ENCODE data around the gene SLC35F5.
"Not testable (repeated sequence)": the region's sequence is repeated elsewhere in the genome, so short reads cannot be mapped to it uniquely, and the experiment has no call there.

Gene SLC35F5, protein sequence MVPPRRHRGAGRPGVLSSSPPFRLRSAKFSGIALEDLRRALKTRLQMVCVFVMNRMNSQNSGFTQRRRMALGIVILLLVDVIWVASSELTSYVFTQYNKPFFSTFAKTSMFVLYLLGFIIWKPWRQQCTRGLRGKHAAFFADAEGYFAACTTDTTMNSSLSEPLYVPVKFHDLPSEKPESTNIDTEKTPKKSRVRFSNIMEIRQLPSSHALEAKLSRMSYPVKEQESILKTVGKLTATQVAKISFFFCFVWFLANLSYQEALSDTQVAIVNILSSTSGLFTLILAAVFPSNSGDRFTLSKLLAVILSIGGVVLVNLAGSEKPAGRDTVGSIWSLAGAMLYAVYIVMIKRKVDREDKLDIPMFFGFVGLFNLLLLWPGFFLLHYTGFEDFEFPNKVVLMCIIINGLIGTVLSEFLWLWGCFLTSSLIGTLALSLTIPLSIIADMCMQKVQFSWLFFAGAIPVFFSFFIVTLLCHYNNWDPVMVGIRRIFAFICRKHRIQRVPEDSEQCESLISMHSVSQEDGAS

DNA sequence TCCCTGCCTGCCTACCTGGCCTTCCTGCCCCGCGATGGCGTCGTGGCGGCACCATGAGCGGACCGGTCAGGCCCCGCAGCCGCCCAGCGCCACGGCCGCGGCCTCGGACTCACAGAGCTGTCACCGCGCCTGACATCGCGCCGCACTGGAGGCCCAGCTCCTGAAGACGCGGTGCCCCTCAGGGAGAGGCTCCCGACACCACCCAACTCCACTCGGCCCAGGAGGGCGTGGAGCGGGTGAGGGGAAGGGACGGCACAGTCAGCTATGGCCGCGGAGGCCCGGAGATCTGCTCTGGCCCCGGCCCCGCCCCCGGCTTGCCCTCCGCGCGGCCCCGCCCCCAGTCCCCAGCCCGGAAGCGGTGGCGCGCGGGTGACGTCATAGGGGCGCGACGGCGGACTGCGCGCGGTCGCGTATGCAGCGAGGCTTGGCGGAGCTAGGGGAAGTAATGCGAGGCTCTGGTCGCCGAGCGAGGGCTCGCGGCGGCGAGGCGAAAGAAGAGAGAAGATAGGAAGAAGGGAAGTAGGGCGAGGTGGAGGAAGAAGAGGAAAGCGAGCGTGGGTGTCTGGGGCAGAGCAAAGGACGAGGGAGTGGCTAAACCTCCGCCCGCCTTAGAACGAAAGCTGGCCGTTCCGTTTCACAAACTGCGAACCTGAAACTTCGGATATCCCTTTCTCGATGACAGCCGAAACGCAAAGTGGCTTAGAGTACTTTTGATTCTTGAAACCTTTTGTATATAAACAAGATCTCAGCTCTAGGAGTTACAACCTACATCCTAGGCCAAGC, at the start of gene SLC35F5:
Gene SLC35F5, minus strand, starts transcription at position 288 of the 783 bp plus-strand sequence. Its CDS starts 233 bp downstream, at position 55.
- DNase-seq (ENCODE audit: low spot score): peak; percentile 95

DNA sequence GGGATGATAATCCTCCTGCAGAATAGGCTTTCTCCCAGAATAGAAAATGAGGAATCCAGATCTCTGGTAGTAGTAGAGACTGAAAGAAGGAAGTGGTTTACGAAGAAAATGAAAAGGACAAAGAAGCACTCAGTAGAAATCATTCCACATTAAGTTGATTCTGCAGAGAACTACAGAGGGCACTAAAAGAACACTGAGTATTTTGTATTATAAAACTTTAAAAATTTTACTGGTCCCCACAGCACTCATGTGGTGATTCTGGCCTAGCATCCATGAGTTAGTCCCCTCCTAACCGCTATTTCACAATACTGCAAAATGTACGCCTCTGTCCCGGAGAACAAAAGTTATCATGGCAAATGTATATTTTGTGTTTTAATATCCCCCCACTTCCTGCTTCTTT, 42.9 kb upstream of the SLC35F5 start:
- no peak for DNase-seq (ENCODE audit: low spot score)

DNA sequence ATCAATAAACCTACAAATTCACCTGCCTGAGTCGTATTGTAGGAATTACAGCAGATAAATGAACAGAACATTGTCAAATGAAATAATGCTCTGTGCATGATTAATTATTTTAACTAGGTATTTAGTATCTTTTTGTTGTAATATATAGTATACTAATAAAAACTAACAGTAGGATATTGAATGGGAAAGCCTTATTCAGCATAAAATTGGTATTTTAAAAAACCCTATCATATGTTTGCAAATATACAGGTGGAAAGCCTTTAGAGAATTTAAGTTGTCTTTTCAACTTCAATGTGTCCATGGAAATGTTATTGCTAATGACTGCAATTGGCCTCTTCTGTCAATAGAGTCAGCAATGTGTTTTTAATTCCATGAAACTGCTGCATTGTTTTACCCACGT, 40.8 kb upstream of the SLC35F5 start:
- no peak for DNase-seq (ENCODE audit: low spot score)

DNA sequence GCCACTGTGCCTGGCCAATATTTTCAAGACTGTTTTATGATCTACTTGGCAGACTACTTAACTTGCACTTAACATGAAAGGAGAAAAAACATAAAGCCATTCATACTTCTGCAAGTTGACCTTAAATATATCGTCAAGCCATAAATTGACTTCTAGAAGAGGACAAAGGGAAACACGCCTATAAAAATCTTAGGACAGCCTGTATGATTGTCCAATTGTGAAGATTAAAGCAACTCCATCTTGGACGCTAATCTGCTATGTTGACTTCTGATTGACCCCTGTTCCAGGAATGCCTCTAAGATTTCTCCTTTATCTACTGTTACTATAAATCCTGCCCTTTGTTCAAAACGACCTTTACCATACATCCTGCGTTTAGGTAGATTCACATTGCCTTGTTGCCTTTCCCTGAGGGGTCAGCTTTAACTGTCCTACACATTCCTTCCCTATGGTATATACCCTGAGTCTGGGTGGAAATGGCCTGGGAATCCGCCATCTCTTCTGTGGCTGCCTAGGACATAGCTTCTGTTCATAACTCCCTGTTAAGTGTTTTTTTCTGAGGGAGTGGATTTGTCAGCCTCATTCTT, 40.2 kb upstream of the SLC35F5 start:
- DNase-seq (ENCODE audit: low spot score): no peak

DNA sequence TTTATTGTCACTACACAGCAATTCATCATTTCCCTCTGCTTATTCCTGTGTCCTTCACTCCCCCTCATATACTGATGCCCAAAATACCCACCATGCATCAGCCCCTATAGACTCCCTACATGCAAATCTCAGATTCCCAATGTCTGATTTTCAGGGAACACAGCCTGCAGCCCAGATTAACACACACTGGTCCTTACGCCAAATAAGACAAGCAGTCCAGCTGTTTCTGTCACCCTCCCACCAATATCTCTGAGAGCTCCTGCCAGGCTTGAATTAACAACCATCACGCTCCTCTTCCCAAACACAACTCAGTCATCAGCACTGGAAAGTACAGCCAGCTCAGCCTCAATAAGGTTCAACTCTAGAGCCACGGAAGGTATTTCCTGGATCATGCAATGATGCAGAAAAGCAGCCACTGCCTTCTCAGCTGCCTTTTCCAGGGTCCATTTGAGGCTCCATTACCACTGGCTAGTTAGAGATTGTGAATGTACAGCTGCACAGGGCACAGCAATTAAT, 39.0 kb upstream of the SLC35F5 start:
- peak; percentile 56 for DNase-seq (ENCODE audit: low spot score)

DNA sequence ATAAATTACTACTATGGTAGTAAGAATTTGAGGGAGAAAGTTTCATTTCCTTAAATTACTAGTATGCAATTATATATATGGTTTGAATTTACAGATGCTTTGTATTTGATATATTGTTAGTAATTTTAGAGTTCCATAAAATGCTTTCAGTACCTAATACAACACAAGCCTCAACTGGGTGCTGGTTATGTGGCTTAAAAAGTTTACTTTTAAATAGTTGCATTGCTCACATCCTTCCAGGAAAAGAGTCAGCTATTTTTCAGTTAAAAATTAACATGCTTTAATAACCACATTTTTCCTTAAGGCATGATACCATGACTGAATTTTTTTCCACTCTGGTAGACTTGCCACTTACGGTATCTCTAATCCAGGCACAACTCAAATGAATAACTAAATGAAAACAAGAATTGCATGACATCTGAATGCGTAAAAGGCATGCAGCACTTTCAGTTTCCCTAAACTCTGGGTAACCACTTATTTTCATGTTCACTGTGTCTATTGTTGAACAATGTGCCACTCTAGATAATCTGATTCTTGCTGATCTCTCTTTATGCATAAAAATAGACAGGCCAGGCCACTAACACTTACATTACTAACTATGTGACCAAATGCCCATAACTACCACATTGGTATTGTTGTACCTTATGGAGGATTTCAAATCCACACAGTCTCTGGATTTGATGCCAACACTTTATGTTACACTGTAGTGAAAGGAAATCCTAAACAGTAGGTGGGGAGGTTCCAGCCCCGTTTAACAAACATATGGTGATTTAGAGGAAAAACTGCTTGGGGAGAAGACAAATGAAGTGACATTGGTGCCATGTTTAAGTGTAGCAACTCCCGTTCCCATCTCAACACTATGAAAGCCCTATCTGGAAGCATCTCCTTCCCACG, 35.5 kb upstream of the SLC35F5 start:
- peak; percentile 99 for DNase-seq (ENCODE audit: low spot score)

DNA sequence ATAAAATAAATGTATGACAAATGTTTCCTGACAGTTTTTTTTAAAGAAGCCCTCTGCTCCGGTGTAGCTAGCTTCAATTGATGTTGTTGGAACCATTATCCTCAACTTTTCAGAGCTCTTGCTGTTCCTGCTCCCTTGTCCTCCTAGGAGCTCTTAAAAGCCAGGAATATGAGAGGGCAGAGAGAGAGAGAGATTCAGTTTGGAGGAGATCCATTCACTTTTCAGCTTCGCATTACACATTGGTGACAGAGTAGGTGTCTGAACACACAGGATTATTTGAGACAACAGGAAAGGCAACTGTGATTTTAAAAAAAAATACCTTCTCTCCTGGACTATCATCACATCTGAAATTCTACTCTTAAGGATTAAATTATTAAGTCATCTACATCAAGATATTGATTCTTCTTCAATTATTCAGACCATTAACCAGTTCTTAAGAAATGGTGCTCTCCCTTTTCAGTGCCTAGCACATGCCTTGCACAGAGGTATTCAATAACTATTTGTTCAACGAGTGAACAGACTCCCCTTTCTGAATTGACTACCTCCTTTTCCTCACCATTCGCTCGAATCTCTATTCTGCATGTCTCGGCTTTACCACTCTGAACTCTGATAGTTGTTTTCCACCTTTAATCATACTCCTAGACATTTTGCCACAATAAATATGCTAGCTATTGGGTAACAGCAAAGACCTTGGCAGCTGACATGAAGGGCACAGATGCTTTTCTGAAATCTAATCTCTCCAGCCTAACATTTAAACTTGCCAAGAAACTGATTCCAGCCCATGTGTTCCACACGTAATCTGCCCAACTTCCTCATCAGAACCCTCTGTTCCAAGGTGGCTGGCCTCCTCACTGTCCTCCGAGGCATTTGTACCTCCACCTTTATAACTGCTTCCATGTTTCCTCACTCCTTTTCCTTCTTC, 28.6 kb upstream of the SLC35F5 start:
- DNase-seq (ENCODE audit: low spot score): no peak

DNA sequence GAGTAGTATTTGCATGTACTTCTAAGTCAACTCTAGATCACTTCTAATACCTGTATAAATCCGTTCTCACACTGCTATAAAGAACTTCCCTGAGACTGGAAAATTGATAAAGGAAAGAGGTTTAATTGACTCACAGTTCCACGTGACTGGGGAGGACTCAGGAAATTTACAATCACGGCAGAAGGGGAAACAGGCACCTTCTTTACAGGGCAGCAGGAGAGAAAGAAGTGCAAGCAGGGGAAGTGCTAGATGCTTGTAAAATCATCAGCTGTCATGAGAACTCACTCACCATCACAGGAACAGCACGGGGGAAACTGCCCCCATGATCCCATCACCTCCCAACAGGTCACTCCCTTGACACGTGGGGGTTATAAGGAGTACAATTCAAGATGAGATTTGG, 24.0 kb upstream of the SLC35F5 start:
- DNase-seq (ENCODE audit: low spot score): no peak

DNA sequence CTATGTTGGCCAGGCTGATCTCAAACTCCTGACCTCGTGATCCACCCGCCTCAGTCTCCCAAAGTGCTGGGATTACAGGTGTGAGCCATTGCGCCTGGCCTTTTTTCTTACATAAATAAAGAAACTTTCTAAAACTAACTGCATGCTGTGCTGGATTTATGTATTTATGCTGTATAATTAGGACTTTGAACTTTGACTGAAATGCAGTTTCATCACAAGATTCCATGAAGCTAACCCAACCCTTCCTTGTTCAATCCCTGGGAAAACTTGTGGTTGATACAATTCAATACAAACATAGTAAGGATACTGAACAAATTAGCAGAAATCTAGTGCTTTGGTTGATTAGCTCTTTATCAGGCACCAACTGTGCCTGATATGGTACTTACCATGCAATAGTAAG, 20.9 kb upstream of the SLC35F5 start:
- no peak for DNase-seq (ENCODE audit: low spot score)

DNA sequence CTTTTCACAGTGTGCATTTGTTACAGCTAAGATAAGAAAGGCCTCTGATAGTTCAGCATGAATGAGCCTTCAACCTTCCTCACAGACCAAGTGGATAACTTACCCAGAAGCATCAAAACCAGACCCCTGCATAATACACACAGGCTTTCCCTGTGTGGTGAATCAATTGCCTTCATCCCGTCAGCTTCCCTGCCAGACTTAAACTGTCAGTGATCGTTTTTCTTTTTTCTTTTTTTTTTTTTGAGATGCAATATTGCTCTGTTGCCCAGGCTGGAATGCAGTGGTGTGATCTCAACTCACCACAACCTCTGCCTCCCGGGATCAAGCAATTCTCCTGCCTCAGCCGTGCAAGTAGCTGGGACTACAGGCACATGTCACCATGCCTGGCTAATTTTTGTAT, 20.5 kb upstream of the SLC35F5 start:
- DNase-seq (ENCODE audit: low spot score): peak; percentile 55

DNA sequence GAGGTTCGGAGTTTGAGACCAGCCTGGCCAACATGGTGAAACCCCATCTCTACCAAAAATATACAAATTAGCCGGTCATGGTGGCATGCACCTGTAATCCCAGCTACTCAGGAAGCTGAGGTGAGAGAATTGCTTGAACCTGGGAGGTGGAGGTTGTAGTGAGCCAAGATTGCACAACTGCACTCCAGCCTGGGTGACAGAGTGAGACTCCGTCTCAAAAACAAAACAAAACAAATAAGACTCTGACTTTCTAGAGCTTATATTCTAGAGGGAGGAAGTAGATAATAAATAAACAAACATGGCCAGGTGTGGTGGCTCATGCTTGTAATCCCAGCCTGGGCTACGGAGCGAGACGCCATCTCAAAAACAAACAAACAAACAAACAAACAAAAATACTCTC, 18.2 kb upstream of the SLC35F5 start:
- not testable (repeated sequence) for DNase-seq (ENCODE audit: low spot score)

DNA sequence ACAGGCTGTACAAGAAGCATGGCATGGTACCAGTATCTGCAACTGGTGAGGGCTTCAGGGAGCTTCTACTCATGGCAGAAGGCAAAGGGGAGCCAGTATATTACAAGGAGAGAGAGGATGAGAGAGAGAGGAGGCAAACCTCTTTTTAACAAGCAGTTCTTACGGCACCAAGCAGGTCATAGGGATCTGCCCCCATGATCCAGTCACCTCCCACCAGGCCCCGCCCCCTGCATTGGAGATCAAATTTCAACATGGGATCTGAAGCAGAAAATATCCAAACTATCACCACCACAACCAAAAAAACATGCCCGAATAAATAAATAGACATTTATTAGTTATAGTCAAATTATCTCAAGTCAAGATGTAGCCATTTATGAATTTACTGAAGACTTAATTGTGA, 14.5 kb upstream of the SLC35F5 start:
- no peak for DNase-seq (ENCODE audit: low spot score)

DNA sequence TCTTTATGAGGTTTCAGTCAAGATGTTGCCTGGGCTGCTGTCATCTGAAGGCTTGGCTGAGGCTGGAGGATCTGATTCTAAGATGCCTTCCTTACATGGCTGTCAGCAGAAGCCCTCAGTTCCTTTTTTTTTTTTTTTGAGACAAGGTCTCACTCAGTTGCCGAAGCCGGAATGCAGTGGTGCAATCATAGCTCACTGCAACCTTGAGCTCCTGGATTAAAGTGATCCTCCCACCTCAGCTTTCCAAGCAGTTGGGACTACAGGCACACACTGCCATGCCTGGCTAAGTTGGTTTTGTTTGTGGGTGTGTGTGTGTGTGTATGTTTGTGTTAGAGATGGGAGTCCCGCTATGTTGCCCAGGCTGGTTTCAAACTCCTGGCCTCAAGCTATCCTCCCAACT, 13.1 kb upstream of the SLC35F5 start:
- no peak for DNase-seq (ENCODE audit: low spot score)

DNA sequence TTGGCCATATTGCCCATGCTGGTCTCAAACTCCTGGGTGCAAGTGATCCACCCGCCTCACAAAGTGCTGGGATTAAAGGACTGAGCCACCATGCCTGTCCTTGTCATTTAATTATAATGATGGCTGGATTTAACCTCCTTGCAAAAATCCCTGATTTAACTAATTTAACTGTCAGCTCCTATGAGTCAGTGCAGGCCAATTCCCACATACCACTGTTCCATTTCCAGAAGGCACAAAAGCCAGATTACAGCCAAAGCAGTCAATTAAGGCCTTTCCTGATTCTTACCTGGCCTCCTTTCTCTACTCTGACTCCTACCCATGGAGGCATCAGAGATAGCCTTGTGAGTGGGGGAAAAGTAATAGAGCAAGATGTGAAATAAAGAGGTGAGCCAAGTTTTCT, 12.3 kb upstream of the SLC35F5 start:
- peak; percentile 21 for DNase-seq (ENCODE audit: low spot score)

DNA sequence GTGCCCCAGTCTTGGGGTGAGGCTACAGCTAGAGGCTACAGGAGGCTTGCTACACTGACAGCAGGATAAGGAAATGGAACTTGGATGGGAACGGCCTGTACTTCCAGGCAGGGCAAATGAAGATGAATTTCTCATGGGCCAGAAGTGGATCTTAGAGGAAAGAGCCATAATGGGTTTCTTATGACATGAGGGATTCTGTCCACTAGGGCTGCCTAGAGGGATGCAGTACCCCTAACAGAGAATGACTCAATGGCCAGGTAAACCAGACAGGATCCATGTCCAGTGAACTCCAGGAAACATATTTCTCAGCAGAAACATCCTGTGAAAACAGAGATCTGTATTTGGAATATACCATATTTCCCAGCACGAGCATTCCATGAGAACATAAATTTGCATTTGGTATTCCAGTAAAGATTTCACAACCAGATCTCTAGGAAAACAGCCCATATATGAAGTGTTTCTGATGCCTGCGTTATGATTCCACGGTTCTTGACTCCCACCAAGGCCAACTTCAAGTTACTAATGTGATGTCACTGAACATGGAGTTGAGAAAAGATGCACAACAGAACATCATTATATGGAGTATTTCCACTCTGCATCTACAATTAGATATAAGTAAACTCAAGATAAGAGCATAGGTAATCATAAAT, 11.5 kb upstream of the SLC35F5 start:
- no peak for DNase-seq (ENCODE audit: low spot score)

DNA sequence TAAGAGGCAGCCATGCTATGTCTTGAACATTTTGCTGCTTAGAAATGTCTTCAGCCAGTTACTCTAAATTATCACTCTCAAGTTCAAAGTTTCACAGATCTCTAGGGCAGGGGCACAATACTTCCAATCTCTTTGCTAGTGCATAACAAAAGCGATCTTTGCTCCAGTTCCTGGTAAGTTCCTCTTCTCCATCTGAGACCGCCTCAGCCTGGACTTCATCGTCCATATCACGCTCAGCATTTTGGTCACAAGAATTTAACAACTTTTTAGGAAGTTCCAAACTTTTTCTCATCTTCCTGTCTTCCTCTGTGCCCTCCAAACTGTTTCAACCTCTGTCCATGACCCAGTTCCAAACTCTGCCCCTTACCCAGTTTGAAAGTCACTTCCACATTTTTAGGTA, 8.8 kb upstream of the SLC35F5 start:
- no peak for DNase-seq (ENCODE audit: low spot score)

DNA sequence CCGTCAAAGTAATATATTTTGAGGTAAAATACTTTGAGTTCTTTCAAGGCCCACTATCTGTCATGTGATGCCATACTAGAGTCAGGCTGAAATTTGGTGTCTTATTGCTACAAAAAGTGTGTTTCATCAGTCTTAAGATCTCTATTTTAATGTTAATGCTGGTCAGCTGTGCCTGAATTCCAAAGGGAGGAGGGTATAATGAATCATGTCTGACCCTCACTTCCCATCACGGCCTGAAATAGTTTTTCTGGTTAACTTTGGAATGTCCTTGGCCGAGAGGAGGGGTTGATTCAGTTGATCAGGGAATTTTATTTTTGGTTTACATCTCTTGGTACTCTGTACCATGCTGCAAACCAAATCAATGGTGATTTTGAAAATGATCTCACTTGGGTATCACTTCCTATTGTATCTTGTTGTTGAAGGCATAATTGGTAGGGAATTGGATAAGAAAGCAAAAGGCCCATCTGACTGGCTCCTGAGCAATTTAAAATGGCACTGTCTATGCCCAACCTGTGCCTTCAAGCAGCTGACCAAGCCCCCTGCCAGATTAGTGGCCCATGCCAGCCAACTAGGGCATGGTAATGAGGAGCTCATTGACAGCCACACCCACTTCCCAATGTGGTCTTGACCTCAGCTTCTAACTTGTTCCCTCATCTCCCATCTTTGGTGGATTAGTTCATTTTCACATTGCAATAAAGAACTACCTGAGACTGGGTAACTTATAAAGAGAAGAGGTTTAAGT, 6.1 kb upstream of the SLC35F5 start:
- DNase-seq (ENCODE audit: low spot score): peak; percentile 79

DNA sequence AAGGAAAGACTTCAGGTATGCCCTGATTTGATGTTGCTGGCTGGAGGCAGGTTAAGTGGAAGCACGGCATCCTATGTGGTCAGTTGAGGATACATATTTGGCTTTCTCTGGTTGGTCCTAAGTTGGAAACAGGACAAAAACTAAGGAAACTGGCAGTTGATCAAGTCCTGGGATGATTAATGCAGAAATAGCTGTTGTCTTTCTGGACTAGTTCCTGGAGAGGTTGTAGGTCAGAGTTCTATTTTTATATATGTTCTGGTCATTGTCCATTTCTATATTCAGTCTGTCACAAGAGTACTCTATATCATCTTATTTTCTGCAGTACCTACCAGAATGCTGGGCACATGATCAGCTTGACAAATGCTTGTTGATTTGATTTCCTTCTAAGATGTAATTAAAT, 4.0 kb upstream of the SLC35F5 start:
- DNase-seq (ENCODE audit: low spot score): peak; percentile 53

DNA sequence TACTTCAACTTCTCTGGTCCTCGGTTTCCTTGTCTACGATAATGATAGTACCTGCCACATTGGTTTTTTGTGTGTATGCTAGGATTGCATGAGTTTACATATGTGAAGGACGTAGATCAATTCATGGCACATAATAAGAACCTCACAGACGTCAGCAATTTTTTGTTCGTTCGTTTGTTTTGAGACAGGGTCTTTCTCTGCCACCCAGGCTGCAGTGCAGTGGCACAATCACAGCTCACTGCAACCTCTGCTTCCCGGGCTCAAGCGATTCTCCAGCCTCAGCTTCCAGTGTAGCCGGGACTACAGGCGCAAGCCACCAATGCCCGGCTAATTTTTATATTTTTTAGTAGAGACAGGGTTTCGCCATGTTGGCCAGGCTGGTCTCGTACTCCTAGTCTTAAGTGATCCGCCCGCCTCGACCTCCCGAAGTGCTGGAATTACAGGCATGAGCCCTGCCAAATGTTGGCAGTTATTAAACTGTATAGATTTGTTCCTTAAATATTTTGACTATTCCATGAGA, 756 bp upstream of the SLC35F5 start:
- DNase-seq (ENCODE audit: low spot score): no peak

Measured in kidney tubule cell (primary cell).